Vagina (tissue), 2 donors: ENCODE data around the gene TMX2.

ENCODE experiments used
- CTCF ChIP-seq, 3 experiments: fragments of 450-650 bp in 2 of 3; fragments of 200-600 bp in 1 of 3; sonication (generic) in 1 of 3; IDR thresholded peaks; one replicate each; pipeline ENCODE4 v1.5.1; 2017 to 2019; ENCODE audit warnings: antibody characterized with exemption in 3 of 3, mild to moderate bottlenecking in 2 of 3, moderate library complexity in 2 of 3
- POLR2AphosphoS5 ChIP-seq, 2 donors: sonication (generic); formaldehyde crosslinking; IDR thresholded peaks; one replicate each; pipeline ENCODE4 v1.9.0; 2017; ENCODE audit warnings: antibody characterized with exemption in 2 of 2, mild to moderate bottlenecking in 2 of 2, low read depth in 1 of 2; ENCODE audit not compliant: insufficient read depth in 1 of 2

DNA sequence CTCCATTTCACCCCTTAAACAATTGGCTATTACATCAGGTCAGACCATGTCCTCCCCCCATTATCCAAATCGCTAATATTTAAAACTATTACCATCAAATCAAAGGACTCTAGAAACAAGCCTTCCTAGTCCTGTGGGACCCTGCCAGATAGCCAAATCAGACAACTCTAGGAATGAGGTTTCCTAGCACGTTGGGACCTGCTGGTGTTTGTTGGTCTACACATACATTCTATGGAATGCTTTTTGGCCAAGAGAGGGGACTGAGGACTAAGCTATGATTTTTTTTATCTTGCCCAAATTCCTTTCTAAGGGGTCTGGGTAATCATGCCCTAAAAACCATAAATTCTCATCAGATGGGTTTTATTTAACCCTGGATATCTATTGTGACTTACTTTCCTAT, 14.8 kb downstream of the TMX2 start:
- TF ChIP-seq POLR2AphosphoS5 (IDR thresholded peaks at IDR 0.05; ENCODE audit: insufficient read depth in 1 of 2, low read depth in 1 of 2) (no peak), CTCF (IDR thresholded peaks at IDR 0.05) (no peak)
